ENCODE data around the gene CASP6.

CASP6 gene

GRCh38 chr4:109735566-109736365 lies 32.5 kb upstream of the CASP6 start:
- Histone ChIP-seq H3K27me3 (ENCODE audit: control insufficient read depth, insufficient read depth, low read length) (no peaks in the 10 kb centered on the region), H3K4me1 (ENCODE audit: control insufficient read depth, insufficient read depth, low read length) (0 out of 2 replicates have a peak, but pooled peaks cover 3% of the 10 kb centered on the region), H3K4me3 (ENCODE audit: low read depth, low read length) (no peak overlapping the region), H3K9ac (ENCODE audit: low read length) (no peak overlapping the region), H3K27ac (ENCODE audit: low read depth, low read length) (no peak overlapping the region), H3K9me3 (ENCODE audit: control insufficient read depth, insufficient read depth, low read depth, low read length) (no peaks in the 10 kb centered on the region), H3K36me3 (ENCODE audit: control insufficient read depth, insufficient read depth, low read length) (no peaks in the 10 kb centered on the region)

GRCh38 chr4:109733728-109734127 lies 30.5 kb upstream of the CASP6 start:
- H3K9me3 ChIP-seq (ENCODE audit: control insufficient read depth, insufficient read depth, low read depth, low read length): no peaks in the 10 kb centered on the region
- no peaks in the 10 kb centered on the region for H3K36me3 ChIP-seq (ENCODE audit: control insufficient read depth, insufficient read depth, low read length)
- no peak overlapping the region for H3K9ac ChIP-seq (ENCODE audit: low read length)
- H3K4me3 ChIP-seq (ENCODE audit: low read depth, low read length): no peak overlapping the region
- H3K4me1 ChIP-seq (ENCODE audit: control insufficient read depth, insufficient read depth, low read length): 0 out of 2 replicates have a peak, but pooled peaks cover 3% of the 10 kb centered on the region
- H3K27me3 ChIP-seq (ENCODE audit: control insufficient read depth, insufficient read depth, low read length): no peaks in the 10 kb centered on the region; the same call in 1 of the 2 replicates
- H3K27ac ChIP-seq (ENCODE audit: low read depth, low read length): no peak overlapping the region

- no peaks in the 10 kb centered on the region for H3K9me3 ChIP-seq (ENCODE audit: control insufficient read depth, insufficient read depth, low read depth, low read length)
- no peaks in the 10 kb centered on the region; the same call in 1 of the 2 replicates for H3K27me3 ChIP-seq (ENCODE audit: control insufficient read depth, insufficient read depth, low read length)
- H3K27ac ChIP-seq (ENCODE audit: low read depth, low read length): 0 out of 2 replicates have a peak overlapping the region, but pooled peaks have one; percentile 67
Measured at GRCh38 chr4:109730619-109731545, 27.6 kb upstream of the CASP6 start.

GRCh38 chr4:109729718-109730618 lies 26.7 kb upstream of the CASP6 start, which contains the start of gene PLA2G12A:
PLA2G12A (minus strand) TSS chr4:109730070; CDS start chr4:109729809, 261 bp downstream.
- H3K27me3 ChIP-seq (ENCODE audit: control insufficient read depth, insufficient read depth, low read length): no peaks in the 10 kb centered on the region; the same call in 1 of the 2 replicates
- peak within 1 kb of the TSS; percentile 82 for H3K9ac ChIP-seq (ENCODE audit: low read length)
- H3K9me3 ChIP-seq (ENCODE audit: control insufficient read depth, insufficient read depth, low read depth, low read length): no peaks in the 10 kb centered on the region
- H3K27ac ChIP-seq (ENCODE audit: low read depth, low read length): peak within 1 kb of the TSS; percentile 67; the same call in 1 of the 2 replicates
- peak within 1 kb of the TSS; percentile 87 for H3K4me3 ChIP-seq (ENCODE audit: low read depth, low read length)
- no peaks in the 10 kb centered on the region for H3K36me3 ChIP-seq (ENCODE audit: control insufficient read depth, insufficient read depth, low read length)
- peaks cover 9% of the 10 kb centered on the region for H3K4me1 ChIP-seq (ENCODE audit: control insufficient read depth, insufficient read depth, low read length)

More at GRCh38 chr4:109730619-109731545, 27.6 kb upstream of the CASP6 start:
- peaks cover 9% of the 10 kb centered on the region for H3K4me1 ChIP-seq (ENCODE audit: control insufficient read depth, insufficient read depth, low read length)
- peak overlapping the region; percentile 75 for H3K4me3 ChIP-seq (ENCODE audit: low read depth, low read length)
- H3K36me3 ChIP-seq (ENCODE audit: control insufficient read depth, insufficient read depth, low read length): no peaks in the 10 kb centered on the region
- H3K9ac ChIP-seq (ENCODE audit: low read length): peak overlapping the region; percentile 79

- Histone ChIP-seq H3K27ac (ENCODE audit: low read depth, low read length) (no peak overlapping the region), H3K36me3 (ENCODE audit: control insufficient read depth, insufficient read depth, low read length) (no peaks in the 10 kb centered on the region), H3K9me3 (ENCODE audit: control insufficient read depth, insufficient read depth, low read depth, low read length) (no peaks in the 10 kb centered on the region), H3K4me1 (ENCODE audit: control insufficient read depth, insufficient read depth, low read length) (peaks cover 9% of the 10 kb centered on the region), H3K4me3 (ENCODE audit: low read depth, low read length) (peak overlapping the region; percentile 87), H3K27me3 (ENCODE audit: control insufficient read depth, insufficient read depth, low read length) (no peaks in the 10 kb centered on the region; the same call in 1 of the 2 replicates), H3K9ac (ENCODE audit: low read length) (peak overlapping the region; percentile 82)
Measured at GRCh38 chr4:109729117-109729717, 26.0 kb upstream of the CASP6 start.

- Histone ChIP-seq H3K4me3 (ENCODE audit: low read depth, low read length) (peak overlapping the region; percentile 87), H3K9me3 (ENCODE audit: control insufficient read depth, insufficient read depth, low read depth, low read length) (no peaks in the 10 kb centered on the region), H3K9ac (ENCODE audit: low read length) (no peak overlapping the region)
Measured at GRCh38 chr4:109728385-109728784, 25.1 kb upstream of the CASP6 start.

GRCh38 chr4:109723110-109723509 lies 19.9 kb upstream of the CASP6 start:
- Histone ChIP-seq H3K4me3 (ENCODE audit: low read depth, low read length) (no peak overlapping the region), H3K9me3 (ENCODE audit: control insufficient read depth, insufficient read depth, low read depth, low read length) (peaks cover 4% of the 10 kb centered on the region), H3K9ac (ENCODE audit: low read length) (no peak overlapping the region), H3K27ac (ENCODE audit: low read depth, low read length) (no peak overlapping the region), H3K27me3 (ENCODE audit: control insufficient read depth, insufficient read depth, low read length) (no peaks in the 10 kb centered on the region), H3K4me1 (ENCODE audit: control insufficient read depth, insufficient read depth, low read length) (peaks cover 3% of the 10 kb centered on the region), H3K36me3 (ENCODE audit: control insufficient read depth, insufficient read depth, low read length) (peaks cover 4% of the 10 kb centered on the region; the same call in 1 of the 2 replicates)

More at GRCh38 chr4:109728385-109728784, 25.1 kb upstream of the CASP6 start:
- Histone ChIP-seq H3K27me3 (ENCODE audit: control insufficient read depth, insufficient read depth, low read length) (no peaks in the 10 kb centered on the region; the same call in 1 of the 2 replicates), H3K36me3 (ENCODE audit: control insufficient read depth, insufficient read depth, low read length) (no peaks in the 10 kb centered on the region), H3K4me1 (ENCODE audit: control insufficient read depth, insufficient read depth, low read length) (peaks cover 9% of the 10 kb centered on the region), H3K27ac (ENCODE audit: low read depth, low read length) (no peak overlapping the region)

- Histone ChIP-seq H3K4me1 (ENCODE audit: control insufficient read depth, insufficient read depth, low read length) (no peaks in the 10 kb centered on the region), H3K36me3 (ENCODE audit: control insufficient read depth, insufficient read depth, low read length) (peaks cover 8% of the 10 kb centered on the region), H3K4me3 (ENCODE audit: low read depth, low read length) (no peak overlapping the region), H3K9me3 (ENCODE audit: control insufficient read depth, insufficient read depth, low read depth, low read length) (peaks cover 4% of the 10 kb centered on the region), H3K27ac (ENCODE audit: low read depth, low read length) (no peak overlapping the region), H3K9ac (ENCODE audit: low read length) (no peak overlapping the region), H3K27me3 (ENCODE audit: control insufficient read depth, insufficient read depth, low read length) (no peaks in the 10 kb centered on the region)
Measured at GRCh38 chr4:109722357-109722756, 19.1 kb upstream of the CASP6 start.

GRCh38 chr4:109721033-109721432 lies 17.8 kb upstream of the CASP6 start:
- H3K36me3 ChIP-seq (ENCODE audit: control insufficient read depth, insufficient read depth, low read length): peaks cover 22% of the 10 kb centered on the region
- H3K9ac ChIP-seq (ENCODE audit: low read length): no peak overlapping the region
- no peaks in the 10 kb centered on the region for H3K27me3 ChIP-seq (ENCODE audit: control insufficient read depth, insufficient read depth, low read length)
- H3K27ac ChIP-seq (ENCODE audit: low read depth, low read length): no peak overlapping the region
- no peaks in the 10 kb centered on the region for H3K4me1 ChIP-seq (ENCODE audit: control insufficient read depth, insufficient read depth, low read length)
- no peak overlapping the region for H3K4me3 ChIP-seq (ENCODE audit: low read depth, low read length)
- peaks cover 4% of the 10 kb centered on the region for H3K9me3 ChIP-seq (ENCODE audit: control insufficient read depth, insufficient read depth, low read depth, low read length)

- H3K4me1 ChIP-seq (ENCODE audit: control insufficient read depth, insufficient read depth, low read length): no peaks in the 10 kb centered on the region
- H3K9ac ChIP-seq (ENCODE audit: low read length): no peak overlapping the region
- H3K9me3 ChIP-seq (ENCODE audit: control insufficient read depth, insufficient read depth, low read depth, low read length): peaks cover 4% of the 10 kb centered on the region
- no peaks in the 10 kb centered on the region for H3K27me3 ChIP-seq (ENCODE audit: control insufficient read depth, insufficient read depth, low read length)
- no peak overlapping the region for H3K27ac ChIP-seq (ENCODE audit: low read depth, low read length)
- H3K4me3 ChIP-seq (ENCODE audit: low read depth, low read length): no peak overlapping the region
- H3K36me3 ChIP-seq (ENCODE audit: control insufficient read depth, insufficient read depth, low read length): peaks cover 26% of the 10 kb centered on the region
Measured at GRCh38 chr4:109719604-109720003, 16.4 kb upstream of the CASP6 start.
